Measurements from ENCODE around the gene CCL28.
"Not testable (repeated sequence)": the region's sequence is repeated elsewhere in the genome, so short reads cannot be mapped to it uniquely, and the experiment has no call there.

Gene CCL28

DNA sequence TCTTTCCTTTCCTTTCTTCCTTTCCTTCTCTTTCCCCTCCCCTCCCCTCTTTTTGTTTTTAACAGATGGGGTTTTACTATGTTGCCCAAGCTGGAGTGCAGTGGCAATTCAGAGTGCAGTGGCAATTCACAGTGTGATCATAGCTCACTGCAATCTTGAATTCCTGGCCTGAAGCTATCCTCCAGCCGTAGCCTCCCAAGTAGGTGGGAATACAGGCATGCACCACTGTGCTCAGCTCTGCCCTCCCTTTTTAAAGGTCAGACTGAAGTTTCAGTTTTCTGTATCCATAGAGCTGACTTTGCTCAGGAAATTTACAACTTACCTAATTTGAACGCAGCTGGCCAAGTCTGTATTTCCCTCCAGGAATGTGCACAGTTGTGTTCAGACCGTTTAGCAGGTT lies 696 bp downstream of the CCL28 start:
- Histone ChIP-seq H3K4me3 (ENCODE audit: insufficient read depth, low read length, poor library complexity, severe bottlenecking) (no peak overlapping the region), H3K36me3 (ENCODE audit: low read length) (no peaks in the 10 kb centered on the region), H3K9me3 (ENCODE audit: insufficient read depth, low read length) (no peaks in the 10 kb centered on the region), H2AFZ (ENCODE audit: low read depth, low read length, severe bottlenecking) (no peak overlapping the region), H3K27me3 (ENCODE audit: low read length) (no peaks in the 10 kb centered on the region), H4K20me1 (ENCODE audit: low read depth, low read length) (no peaks in the 10 kb centered on the region), H3K9me2 (replicated peaks; ENCODE audit: insufficient read depth, low read length) (no peaks in the 10 kb centered on the region), H3K27ac (ENCODE audit: low read depth, low read length) (no peak overlapping the region), H3K4me2 (ENCODE audit: low read depth, low read length, poor library complexity, severe bottlenecking) (no peak overlapping the region), H3F3A (ENCODE audit: insufficient read depth) (no peaks in the 10 kb centered on the region), H3K79me2 (ENCODE audit: insufficient read depth, low read length) (no peaks in the 10 kb centered on the region), H3K9ac (ENCODE audit: low read length) (no peak overlapping the region)
- TF ChIP-seq EZH2phosphoT487 (conservative IDR thresholded peaks at IDR 0.05; ENCODE audit: low read length), result no peak
- TF ChIP-seq, protein P1, sequence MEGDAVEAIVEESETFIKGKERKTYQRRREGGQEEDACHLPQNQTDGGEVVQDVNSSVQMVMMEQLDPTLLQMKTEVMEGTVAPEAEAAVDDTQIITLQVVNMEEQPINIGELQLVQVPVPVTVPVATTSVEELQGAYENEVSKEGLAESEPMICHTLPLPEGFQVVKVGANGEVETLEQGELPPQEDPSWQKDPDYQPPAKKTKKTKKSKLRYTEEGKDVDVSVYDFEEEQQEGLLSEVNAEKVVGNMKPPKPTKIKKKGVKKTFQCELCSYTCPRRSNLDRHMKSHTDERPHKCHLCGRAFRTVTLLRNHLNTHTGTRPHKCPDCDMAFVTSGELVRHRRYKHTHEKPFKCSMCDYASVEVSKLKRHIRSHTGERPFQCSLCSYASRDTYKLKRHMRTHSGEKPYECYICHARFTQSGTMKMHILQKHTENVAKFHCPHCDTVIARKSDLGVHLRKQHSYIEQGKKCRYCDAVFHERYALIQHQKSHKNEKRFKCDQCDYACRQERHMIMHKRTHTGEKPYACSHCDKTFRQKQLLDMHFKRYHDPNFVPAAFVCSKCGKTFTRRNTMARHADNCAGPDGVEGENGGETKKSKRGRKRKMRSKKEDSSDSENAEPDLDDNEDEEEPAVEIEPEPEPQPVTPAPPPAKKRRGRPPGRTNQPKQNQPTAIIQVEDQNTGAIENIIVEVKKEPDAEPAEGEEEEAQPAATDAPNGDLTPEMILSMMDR (IDR thresholded peaks at IDR 0.05; ENCODE audit: insufficient read depth, low read length, poor library complexity, severe bottlenecking), result no peak

DNA sequence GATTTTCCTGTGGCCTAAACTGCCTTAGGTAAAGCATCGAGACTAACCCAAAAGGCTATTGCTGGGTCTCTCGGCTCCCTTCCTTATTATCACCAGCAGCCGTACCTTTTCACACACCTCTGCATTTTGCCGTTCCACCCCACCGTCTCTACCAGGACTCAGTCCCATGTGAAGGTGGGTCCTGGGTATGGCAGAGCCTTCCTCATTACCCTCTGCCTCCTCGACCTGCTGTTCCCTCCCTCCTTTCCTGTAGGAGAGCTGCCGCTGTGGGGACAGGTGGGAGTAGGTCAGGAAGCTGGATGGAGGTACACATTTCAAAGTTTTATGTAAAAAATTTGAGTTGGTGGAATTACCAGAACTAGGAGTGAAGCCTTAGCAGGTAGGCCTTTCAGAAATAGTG lies 1.8 kb downstream of the CCL28 start:
- Histone ChIP-seq H3K9me3 (ENCODE audit: insufficient read depth, low read length) (no peaks in the 10 kb centered on the region), H3K4me3 (ENCODE audit: insufficient read depth, low read length, poor library complexity, severe bottlenecking) (no peak overlapping the region), H3K27ac (ENCODE audit: low read depth, low read length) (no peak overlapping the region), H3K9ac (ENCODE audit: low read length) (no peak overlapping the region), H2AFZ (ENCODE audit: low read depth, low read length, severe bottlenecking) (no peak overlapping the region), H3K79me2 (ENCODE audit: insufficient read depth, low read length) (no peaks in the 10 kb centered on the region), H3K4me2 (ENCODE audit: low read depth, low read length, poor library complexity, severe bottlenecking) (no peak overlapping the region), H3K9me2 (replicated peaks; ENCODE audit: insufficient read depth, low read length) (no peaks in the 10 kb centered on the region), H3K27me3 (ENCODE audit: low read length) (no peaks in the 10 kb centered on the region), H4K20me1 (ENCODE audit: low read depth, low read length) (no peaks in the 10 kb centered on the region), H3F3A (ENCODE audit: insufficient read depth) (no peaks in the 10 kb centered on the region), H3K36me3 (ENCODE audit: low read length) (no peaks in the 10 kb centered on the region)
- TF ChIP-seq, protein P1 (IDR thresholded peaks at IDR 0.05; ENCODE audit: insufficient read depth, low read length, poor library complexity, severe bottlenecking), result no peak
- no peak for TF ChIP-seq EZH2phosphoT487 (conservative IDR thresholded peaks at IDR 0.05; ENCODE audit: low read length)

DNA sequence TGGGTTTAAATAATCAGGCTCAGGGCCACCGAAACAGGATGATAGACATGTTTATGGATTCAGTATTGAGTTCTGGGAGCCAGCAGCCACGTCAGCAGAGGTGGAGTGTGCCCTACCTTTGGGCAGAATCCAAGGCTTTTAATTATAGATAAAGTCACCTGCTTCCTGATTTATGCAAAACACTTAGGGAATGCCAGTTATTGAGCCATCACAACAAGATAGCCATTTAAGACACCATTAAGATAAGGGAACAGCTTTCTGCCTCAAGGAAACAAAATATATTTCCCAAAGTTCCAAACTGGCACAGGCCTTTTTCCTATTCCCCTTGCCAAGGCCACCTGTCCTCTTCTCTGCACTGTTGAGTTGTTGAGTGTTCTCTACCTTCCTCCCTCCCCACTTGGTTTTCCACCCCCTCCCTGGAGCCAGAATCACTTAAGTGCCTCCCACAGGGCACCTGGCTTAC lies 2.4 kb downstream of the CCL28 start:
- Histone ChIP-seq H3K4me2 (ENCODE audit: low read depth, low read length, poor library complexity, severe bottlenecking) (no peak overlapping the region), H3K9ac (ENCODE audit: low read length) (no peak overlapping the region), H2AFZ (ENCODE audit: low read depth, low read length, severe bottlenecking) (no peak overlapping the region), H3K27me3 (ENCODE audit: low read length) (no peaks in the 10 kb centered on the region), H3K9me2 (replicated peaks; ENCODE audit: insufficient read depth, low read length) (no peaks in the 10 kb centered on the region), H3F3A (ENCODE audit: insufficient read depth) (no peaks in the 10 kb centered on the region), H3K4me3 (ENCODE audit: insufficient read depth, low read length, poor library complexity, severe bottlenecking) (no peak overlapping the region), H3K79me2 (ENCODE audit: insufficient read depth, low read length) (no peaks in the 10 kb centered on the region), H4K20me1 (ENCODE audit: low read depth, low read length) (no peaks in the 10 kb centered on the region), H3K36me3 (ENCODE audit: low read length) (no peaks in the 10 kb centered on the region), H3K27ac (ENCODE audit: low read depth, low read length) (no peak overlapping the region), H3K9me3 (ENCODE audit: insufficient read depth, low read length) (no peaks in the 10 kb centered on the region)
- TF ChIP-seq, protein P1 (IDR thresholded peaks at IDR 0.05; ENCODE audit: insufficient read depth, low read length, poor library complexity, severe bottlenecking), result no peak
- TF ChIP-seq EZH2phosphoT487 (conservative IDR thresholded peaks at IDR 0.05; ENCODE audit: low read length), result no peak

DNA sequence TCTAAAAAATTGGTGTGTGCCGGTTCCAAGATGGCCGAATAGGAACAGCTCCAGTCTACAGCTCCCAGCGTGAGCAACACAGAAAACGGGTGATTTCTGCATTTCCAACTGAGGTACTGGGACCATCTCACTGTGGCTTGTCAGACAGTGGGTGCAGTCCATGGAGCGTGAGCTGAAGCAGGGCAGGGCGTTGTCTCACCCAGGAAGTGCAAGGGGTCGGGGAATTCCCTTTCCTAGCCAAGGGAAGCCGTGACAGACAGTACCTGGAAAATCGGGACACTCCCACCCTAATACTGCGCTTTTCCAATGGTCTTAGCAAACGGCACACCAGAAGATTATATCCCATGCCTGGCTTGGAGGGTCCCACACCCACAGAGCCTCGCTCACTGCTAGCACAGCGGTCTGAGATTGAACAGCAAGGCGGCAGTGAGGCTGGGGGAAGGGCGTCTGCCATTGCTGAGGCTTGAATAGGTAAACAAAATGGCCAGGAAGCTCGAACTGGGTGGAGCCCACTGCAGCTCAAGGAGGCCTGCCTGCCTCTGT lies 9.6 kb downstream of the CCL28 start:
- not testable (repeated sequence) for H3F3A ChIP-seq (ENCODE audit: insufficient read depth); H2AFZ ChIP-seq (ENCODE audit: low read depth, low read length, severe bottlenecking); H3K79me2 ChIP-seq (ENCODE audit: insufficient read depth, low read length); H3K36me3 ChIP-seq (ENCODE audit: low read length); H3K27me3 ChIP-seq (ENCODE audit: low read length); H4K20me1 ChIP-seq (ENCODE audit: low read depth, low read length); H3K9me3 ChIP-seq (ENCODE audit: insufficient read depth, low read length); H3K9ac ChIP-seq (ENCODE audit: low read length); H3K27ac ChIP-seq (ENCODE audit: low read depth, low read length); H3K4me3 ChIP-seq (ENCODE audit: insufficient read depth, low read length, poor library complexity, severe bottlenecking); H3K4me2 ChIP-seq (ENCODE audit: low read depth, low read length, poor library complexity, severe bottlenecking); H3K9me2 ChIP-seq (replicated peaks; ENCODE audit: insufficient read depth, low read length)
